Endothelial cell of umbilical vein (primary cell): ENCODE results near the gene RNU6-9.
"Not testable (repeated sequence)": the region's sequence is repeated elsewhere in the genome, so short reads cannot be mapped to it uniquely, and the experiment has no call there.

ENCODE experiments used
- CTCF ChIP-seq, 2 donors: IDR thresholded peaks; 1 replicate in 1 of 2; 2 replicates in 1 of 2; pipeline ENCODE4 v1.5.1; 2011; ENCODE audit warnings: low read length in 2 of 2, mild to moderate bottlenecking in 2 of 2, moderate library complexity in 2 of 2, control low read depth in 1 of 2, inconsistent platforms in 1 of 2, low read depth in 1 of 2; ENCODE audit not compliant: insufficient read depth in 1 of 2; ENCODE audit errors: extremely low read depth in 1 of 2
- EZH2 ChIP-seq: IDR thresholded peaks from 2 replicates; pipeline ENCODE4 v1.6.1; 2012; ENCODE audit warnings: borderline replicate concordance, low read depth, mild to moderate bottlenecking, moderate library complexity, low read length, inconsistent platforms; ENCODE audit not compliant: severe bottlenecking
- FOS ChIP-seq: IDR thresholded peaks from 2 replicates; pipeline ENCODE4 v1.6.1; 2011; ENCODE audit warnings: mild to moderate bottlenecking, low read length, moderate library complexity, borderline replicate concordance; ENCODE audit not compliant: insufficient read depth
- GATA2 ChIP-seq: IDR thresholded peaks from 2 replicates; pipeline ENCODE4 v1.7.0; 2011; ENCODE audit warnings: low read depth, mild to moderate bottlenecking, moderate library complexity, mixed read lengths, low read length; ENCODE audit not compliant: insufficient read length, insufficient read depth
- JUN ChIP-seq: IDR thresholded peaks from 2 replicates; pipeline ENCODE4 v1.6.1; 2011; ENCODE audit warnings: borderline replicate concordance, low read depth; ENCODE audit not compliant: insufficient read length, insufficient read depth
- MYC ChIP-seq: IDR thresholded peaks from one replicate; pipeline ENCODE4 v1.6.1; 2011; ENCODE audit warnings: mild to moderate bottlenecking, low read depth, low read length
- POLR2A ChIP-seq: IDR thresholded peaks from 2 replicates; pipeline ENCODE4 v1.6.1; 2012; ENCODE audit warnings: low read depth, mild to moderate bottlenecking, control low read depth, low read length
- POLR2AphosphoS5 ChIP-seq: IDR thresholded peaks from 2 replicates; pipeline ENCODE4 v1.6.1; 2012; ENCODE audit warnings: low read depth, mild to moderate bottlenecking, control low read depth, low read length, moderate library complexity; ENCODE audit not compliant: insufficient read depth
- TF ChIP-seq, protein P1 (sequence below): IDR thresholded peaks from 2 replicates; pipeline ENCODE4 v1.6.1; 2011; ENCODE audit not compliant: insufficient read depth, insufficient read length

DNA sequence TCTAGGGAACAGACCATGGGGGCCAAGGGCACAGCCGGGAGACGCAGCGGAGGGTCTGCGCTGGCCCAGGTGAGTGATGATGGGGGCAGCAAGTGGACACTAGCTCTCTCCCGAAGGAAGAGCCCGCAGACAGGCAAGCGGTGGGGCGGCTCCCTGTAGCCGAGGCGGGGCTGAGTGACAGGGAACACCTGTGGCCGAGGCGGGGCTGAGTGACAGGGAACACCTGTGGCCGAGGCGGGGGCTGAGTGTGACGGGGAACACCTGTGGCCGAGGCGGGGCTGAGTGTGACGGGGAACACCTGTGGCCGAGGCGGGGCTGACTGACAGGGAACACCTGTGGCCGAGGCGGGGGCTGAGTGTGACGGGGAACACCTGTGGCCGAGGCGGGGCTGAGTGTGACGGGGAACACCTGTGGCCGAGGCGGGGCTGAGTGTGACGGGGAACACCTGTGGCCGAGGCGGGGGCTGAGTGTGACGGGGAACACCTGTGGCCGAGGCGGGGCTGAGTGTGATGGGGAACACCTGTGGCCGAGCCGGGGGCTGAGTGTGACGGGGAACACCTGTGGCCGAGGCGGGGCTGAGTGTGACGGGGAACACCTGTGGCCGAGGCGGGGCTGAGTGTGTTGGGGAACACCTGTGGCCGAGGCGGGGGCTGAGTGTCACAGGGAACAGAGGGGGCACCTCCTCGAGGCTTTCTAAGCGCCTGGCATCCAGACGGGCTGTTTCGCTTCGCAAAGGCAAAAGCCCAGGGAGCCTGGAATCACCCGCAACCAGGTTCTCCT, 1.7 kb upstream of the RNU6-9 start:
- not testable (repeated sequence) for TF ChIP-seq MYC; CTCF (IDR thresholded peaks at IDR 0.05; ENCODE audit: extremely low read depth in 1 of 2, insufficient read depth in 1 of 2, low read depth in 1 of 2, low read length in 2 of 2); POLR2AphosphoS5; POLR2A; JUN; EZH2; GATA2; FOS
- TF ChIP-seq, protein P1, sequence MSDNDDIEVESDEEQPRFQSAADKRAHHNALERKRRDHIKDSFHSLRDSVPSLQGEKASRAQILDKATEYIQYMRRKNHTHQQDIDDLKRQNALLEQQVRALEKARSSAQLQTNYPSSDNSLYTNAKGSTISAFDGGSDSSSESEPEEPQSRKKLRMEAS = not testable (repeated sequence)
